Measurements from ENCODE around the gene ITCH. TPM values are rescaled to one million over a fixed set of nuclear protein-coding genes. Genes with fewer than 3 reads are reported as not detected.
"Not testable (repeated sequence)": the region's sequence is repeated elsewhere in the genome, so short reads cannot be mapped to it uniquely, and the experiment has no call there.

The ITCH gene
- total RNA-seq, 5 donors from 2014 or later (not counting 1 experiment from before 2014, with no cell fraction given) = 50.5 to 63.6 (median 53.3) TPM

- H3K27ac ChIP-seq (ENCODE audit: low read length) = peak overlapping the region; percentile 85
- Mint-ChIP-seq H3K4me1 (peaks cover 42 to 52% (median 50%) of the 10 kb centered on the region in 3 donors), H3K9me3 (no peaks in the 10 kb centered on the region), H3K36me3 (peaks cover 14% of the 10 kb centered on the region), H3K27me3 (no peaks in the 10 kb centered on the region), H3K27ac (peak overlapping the region; percentile 99 to 100), H3K4me3 (peak overlapping the region; percentile 84 to 100 (median 99))
- H3K4me1 ChIP-seq (ENCODE audit: control insufficient read depth in 1 of 2, extremely low read depth in 1 of 2, insufficient read depth in 2 of 2, low read length in 2 of 2) = peaks cover 10 to 53% of the 10 kb centered on the region in 2 experiments
- peaks cover 0 to 1% of the 10 kb centered on the region in 2 experiments for H3K27me3 ChIP-seq (replicated peaks in 1 of 2; ENCODE audit: control insufficient read depth in 2 of 2, extremely low read depth in 1 of 2, insufficient read depth in 2 of 2, low read length in 1 of 2)
- DNase-seq (peak in 4 of 35 experiments; percentile 4 to 21 (median 7)), ATAC-seq (replicated peaks in 1 of 4) (peak; percentile 51 to 63 (median 54))
- POLR2A ChIA-PET = interaction anchor here (0.5 to 1.2 kb wide), 9 partner anchors 14 to 1958 kb away, joined by 3 to 7 read pairs (median 4); no protein-coding TSS in a partner anchor
- peaks cover 0 to under 1% of the 10 kb centered on the region in 2 donors for H3K36me3 ChIP-seq (ENCODE audit: control insufficient read depth in 2 of 2, extremely low read depth in 1 of 2, insufficient read depth in 1 of 2, low read length in 1 of 2)
- CTCF ChIA-PET = interaction anchor here (0.6 to 2.6 kb wide), 10 partner anchors 22 to 176 kb away, joined by 3 to 20 read pairs (median 3); partner anchors contain the start of genes AHCY (in 1 of the 2) and DYNLRB1 (in 1 of the 2)
- peak overlapping the region; percentile 77 to 81 for H3K4me3 ChIP-seq (ENCODE audit: control insufficient read depth in 1 of 2, extremely low read depth in 1 of 2, low read length in 1 of 2)
- H3K9me3 ChIP-seq = no peaks in the 10 kb centered on the region
- under 1% methylated on average over 60 of the region's 70 CpGs for WGBS (ENCODE audit: insufficient coverage)
Observed at GRCh38 chr20:34363465-34364222, 571 bp downstream of the ITCH start.

GRCh38 chr20:34364223-34364506, 1.1 kb downstream of the ITCH start:
- H3K27ac Mint-ChIP-seq = no peak overlapping the region
- ATAC-seq (replicated peaks in 1 of 4) = no peak
- Histone ChIP-seq H3K27me3 (replicated peaks in 1 of 2; ENCODE audit: control insufficient read depth in 2 of 2, extremely low read depth in 1 of 2, insufficient read depth in 2 of 2, low read length in 1 of 2) (no peaks in the 10 kb centered on the region), H3K4me1 (ENCODE audit: control insufficient read depth in 1 of 2, extremely low read depth in 1 of 2, insufficient read depth in 2 of 2, low read length in 2 of 2) (peaks cover 10 to 58% of the 10 kb centered on the region in 2 experiments), H3K36me3 (ENCODE audit: control insufficient read depth in 2 of 2, extremely low read depth in 1 of 2, insufficient read depth in 1 of 2, low read length in 1 of 2) (peaks cover 0 to 3% of the 10 kb centered on the region in 2 donors), H3K27ac (ENCODE audit: low read length) (peak overlapping the region; percentile 44), H3K4me3 (ENCODE audit: control insufficient read depth in 1 of 2, extremely low read depth in 1 of 2, low read length in 1 of 2) (peak overlapping the region; percentile 77 to 81), H3K9me3 (no peaks in the 10 kb centered on the region)
- ChIA-PET CTCF (no interaction called here), POLR2A (interaction anchor here in 1 of 2 donors (0.6 to 0.7 kb wide), 4 partner anchors 127 to 1097 kb away, joined by 3 to 11 read pairs (median 8); no protein-coding TSS in a partner anchor)
- no peak for DNase-seq
- H3K4me1 Mint-ChIP-seq = peaks cover 47 to 56% (median 55%) of the 10 kb centered on the region in 3 donors
- H3K9me3 Mint-ChIP-seq = no peaks in the 10 kb centered on the region
- H3K36me3 Mint-ChIP-seq = peaks cover 15% of the 10 kb centered on the region
- 88% methylated on average over 2 of the region's 4 CpGs for WGBS (ENCODE audit: insufficient coverage)
- peak overlapping the region; percentile 84 to 100 (median 99) for H3K4me3 Mint-ChIP-seq
- H3K27me3 Mint-ChIP-seq = no peaks in the 10 kb centered on the region

- H3K9me3 Mint-ChIP-seq = no peaks in the 10 kb centered on the region
- DNase-seq = peak in 5 of 35 experiments; percentile 5 to 45 (median 32)
- 23% methylated on average over 2 of the region's 3 CpGs for WGBS (ENCODE audit: insufficient coverage)
- Histone ChIP-seq H3K4me3 (ENCODE audit: control insufficient read depth in 1 of 2, extremely low read depth in 1 of 2, low read length in 1 of 2) (no peak overlapping the region), H3K36me3 (ENCODE audit: control insufficient read depth in 2 of 2, extremely low read depth in 1 of 2, insufficient read depth in 1 of 2, low read length in 1 of 2) (peaks cover 0 to 15% of the 10 kb centered on the region in 2 donors), H3K27ac (ENCODE audit: low read length) (no peak overlapping the region), H3K9me3 (no peaks in the 10 kb centered on the region), H3K4me1 (ENCODE audit: control insufficient read depth in 1 of 2, extremely low read depth in 1 of 2, insufficient read depth in 2 of 2, low read length in 2 of 2) (peaks cover 10 to 65% of the 10 kb centered on the region in 2 experiments), H3K27me3 (replicated peaks in 1 of 2; ENCODE audit: control insufficient read depth in 2 of 2, extremely low read depth in 1 of 2, insufficient read depth in 2 of 2, low read length in 1 of 2) (no peaks in the 10 kb centered on the region)
- ATAC-seq (replicated peaks in 1 of 4) = no peak
- peak overlapping the region; percentile 28 to 34 for H3K27ac Mint-ChIP-seq
- no peaks in the 10 kb centered on the region for H3K27me3 Mint-ChIP-seq
- H3K36me3 Mint-ChIP-seq = peaks cover 28% of the 10 kb centered on the region
- peak overlapping the region; percentile 26 to 84 (median 32) for H3K4me3 Mint-ChIP-seq
- H3K4me1 Mint-ChIP-seq = peaks cover 47 to 63% (median 60%) of the 10 kb centered on the region in 3 donors
- ChIA-PET POLR2A (no interaction called here), CTCF (interaction anchor here in 1 of 2 donors (0.5 to 1.5 kb wide), 3 partner anchors 19 to 70 kb away, joined by 3 to 4 read pairs (median 4); no protein-coding TSS in a partner anchor)
Observed at GRCh38 chr20:34365765-34366213, 2.7 kb downstream of the ITCH start.

- peak overlapping the region in 1 of 2 donors; percentile 69 for H3K27ac Mint-ChIP-seq
- POLR2A ChIA-PET = no interaction called here
Observed at GRCh38 chr20:34367155-34367554, 4.1 kb downstream of the ITCH start.

GRCh38 chr20:34367911-34368310, 4.8 kb downstream of the ITCH start:
- H3K27me3 ChIP-seq (replicated peaks in 1 of 2; ENCODE audit: control insufficient read depth in 2 of 2, extremely low read depth in 1 of 2, insufficient read depth in 2 of 2, low read length in 1 of 2); H3K9me3 Mint-ChIP-seq; ATAC-seq (replicated peaks in 1 of 4); H3K27ac ChIP-seq (ENCODE audit: low read length); DNase-seq; POLR2A ChIA-PET; H3K9me3 ChIP-seq; H3K4me3 ChIP-seq (ENCODE audit: control insufficient read depth in 1 of 2, extremely low read depth in 1 of 2, low read length in 1 of 2); H3K27me3 Mint-ChIP-seq: not testable (repeated sequence)
- peaks cover 7 to 59% of the 10 kb centered on the region in 2 experiments for H3K4me1 ChIP-seq (ENCODE audit: control insufficient read depth in 1 of 2, extremely low read depth in 1 of 2, insufficient read depth in 2 of 2, low read length in 2 of 2)
- H3K27ac Mint-ChIP-seq = peak overlapping the region; percentile 69
- H3K4me1 Mint-ChIP-seq = peaks cover 42 to 59% (median 59%) of the 10 kb centered on the region in 3 donors
- WGBS (ENCODE audit: insufficient coverage) = 75% methylated on average over 2 of the region's 9 CpGs
- peaks cover 31% of the 10 kb centered on the region for H3K36me3 Mint-ChIP-seq
- peaks cover 0 to 20% of the 10 kb centered on the region in 2 donors for H3K36me3 ChIP-seq (ENCODE audit: control insufficient read depth in 2 of 2, extremely low read depth in 1 of 2, insufficient read depth in 1 of 2, low read length in 1 of 2)
- CTCF ChIA-PET = interaction anchor here in 1 of 2 donors (0.7 to 0.9 kb wide), 2 partner anchors 41 to 46 kb away, joined by 3 read pairs; no protein-coding TSS in a partner anchor
- H3K4me3 Mint-ChIP-seq = peak overlapping the region in 1 of 3 donors; percentile 84

More at GRCh38 chr20:34367155-34367554, 4.1 kb downstream of the ITCH start:
- H3K4me3 ChIP-seq (ENCODE audit: control insufficient read depth in 1 of 2, extremely low read depth in 1 of 2, low read length in 1 of 2) = no peak overlapping the region
- H3K27ac ChIP-seq (ENCODE audit: low read length) = no peak overlapping the region
- Mint-ChIP-seq H3K4me3 (peak overlapping the region in 1 of 3 donors; percentile 84), H3K9me3 (no peaks in the 10 kb centered on the region), H3K4me1 (peaks cover 47 to 62% (median 60%) of the 10 kb centered on the region in 3 donors), H3K36me3 (peaks cover 31% of the 10 kb centered on the region), H3K27me3 (no peaks in the 10 kb centered on the region)
- no peak for ATAC-seq (replicated peaks in 1 of 4)
- no peaks in the 10 kb centered on the region for H3K9me3 ChIP-seq
- peaks cover 0 to 20% of the 10 kb centered on the region in 2 donors for H3K36me3 ChIP-seq (ENCODE audit: control insufficient read depth in 2 of 2, extremely low read depth in 1 of 2, insufficient read depth in 1 of 2, low read length in 1 of 2)
- peaks cover 10 to 65% of the 10 kb centered on the region in 2 experiments for H3K4me1 ChIP-seq (ENCODE audit: control insufficient read depth in 1 of 2, extremely low read depth in 1 of 2, insufficient read depth in 2 of 2, low read length in 2 of 2)
- H3K27me3 ChIP-seq (replicated peaks in 1 of 2; ENCODE audit: control insufficient read depth in 2 of 2, extremely low read depth in 1 of 2, insufficient read depth in 2 of 2, low read length in 1 of 2) = no peaks in the 10 kb centered on the region
- WGBS (ENCODE audit: insufficient coverage) = 90% methylated on average over 5 of the region's 5 CpGs
- no peak for DNase-seq
- CTCF ChIA-PET = interaction anchor here in 1 of 2 donors (1.5 kb wide), 1 partner anchor 55 kb away, joined by 4 read pairs; no protein-coding TSS in a partner anchor

- H3K4me3 ChIP-seq (ENCODE audit: control insufficient read depth in 1 of 2, extremely low read depth in 1 of 2, low read length in 1 of 2) = no peak overlapping the region
- no peaks in the 10 kb centered on the region for H3K27me3 ChIP-seq (replicated peaks in 1 of 2; ENCODE audit: control insufficient read depth in 2 of 2, extremely low read depth in 1 of 2, insufficient read depth in 2 of 2, low read length in 1 of 2)
- H3K27ac ChIP-seq (ENCODE audit: low read length) = peak overlapping the region; percentile 62
- no peaks in the 10 kb centered on the region for H3K9me3 Mint-ChIP-seq
- H3K27ac Mint-ChIP-seq = peak overlapping the region in 1 of 2 donors; percentile 44
- ATAC-seq (replicated peaks in 1 of 4) (no peak), DNase-seq (no peak)
- no peaks in the 10 kb centered on the region for H3K9me3 ChIP-seq
- H3K27me3 Mint-ChIP-seq = no peaks in the 10 kb centered on the region
- no CpG with 5 or more reads among the region's 4 CpGs for WGBS (ENCODE audit: insufficient coverage)
- H3K4me1 ChIP-seq (ENCODE audit: control insufficient read depth in 1 of 2, extremely low read depth in 1 of 2, insufficient read depth in 2 of 2, low read length in 2 of 2) = peaks cover 7 to 58% of the 10 kb centered on the region in 2 experiments
- H3K4me1 Mint-ChIP-seq = peaks cover 42 to 58% (median 57%) of the 10 kb centered on the region in 3 donors
- peaks cover 31% of the 10 kb centered on the region for H3K36me3 Mint-ChIP-seq
- CTCF ChIA-PET = interaction anchor here in 1 of 2 donors (0.7 to 0.9 kb wide), 2 partner anchors 40 to 46 kb away, joined by 3 read pairs; no protein-coding TSS in a partner anchor
- POLR2A ChIA-PET = no interaction called here
- H3K36me3 ChIP-seq (ENCODE audit: control insufficient read depth in 2 of 2, extremely low read depth in 1 of 2, insufficient read depth in 1 of 2, low read length in 1 of 2) = peaks cover 0 to 22% of the 10 kb centered on the region in 2 donors
- H3K4me3 Mint-ChIP-seq = no peak overlapping the region
Observed at GRCh38 chr20:34368547-34368946, 5.5 kb downstream of the ITCH start.
